ENCODE data around the gene RFC2.

Gene RFC2

DNA sequence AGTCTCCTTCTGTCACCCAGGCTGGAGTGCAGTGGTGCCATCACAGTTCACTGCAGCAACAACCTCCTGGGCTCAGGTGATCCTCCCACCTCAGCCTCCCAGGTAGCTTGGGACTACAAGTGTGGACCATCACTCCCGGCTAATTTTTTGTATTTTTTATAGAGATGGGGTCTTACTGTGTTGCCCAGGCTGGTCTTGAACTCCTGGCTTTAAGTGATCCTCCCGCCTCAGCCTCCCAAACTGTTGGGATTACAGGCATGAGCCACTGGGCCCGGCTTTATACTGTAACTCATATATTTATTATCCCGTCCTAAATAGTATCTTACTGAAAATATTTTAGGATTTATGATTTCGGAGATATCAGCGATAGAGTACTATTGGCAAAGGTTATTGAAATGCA is 69.2 kb downstream of the RFC2 start:
- no peak for DNase-seq

DNA sequence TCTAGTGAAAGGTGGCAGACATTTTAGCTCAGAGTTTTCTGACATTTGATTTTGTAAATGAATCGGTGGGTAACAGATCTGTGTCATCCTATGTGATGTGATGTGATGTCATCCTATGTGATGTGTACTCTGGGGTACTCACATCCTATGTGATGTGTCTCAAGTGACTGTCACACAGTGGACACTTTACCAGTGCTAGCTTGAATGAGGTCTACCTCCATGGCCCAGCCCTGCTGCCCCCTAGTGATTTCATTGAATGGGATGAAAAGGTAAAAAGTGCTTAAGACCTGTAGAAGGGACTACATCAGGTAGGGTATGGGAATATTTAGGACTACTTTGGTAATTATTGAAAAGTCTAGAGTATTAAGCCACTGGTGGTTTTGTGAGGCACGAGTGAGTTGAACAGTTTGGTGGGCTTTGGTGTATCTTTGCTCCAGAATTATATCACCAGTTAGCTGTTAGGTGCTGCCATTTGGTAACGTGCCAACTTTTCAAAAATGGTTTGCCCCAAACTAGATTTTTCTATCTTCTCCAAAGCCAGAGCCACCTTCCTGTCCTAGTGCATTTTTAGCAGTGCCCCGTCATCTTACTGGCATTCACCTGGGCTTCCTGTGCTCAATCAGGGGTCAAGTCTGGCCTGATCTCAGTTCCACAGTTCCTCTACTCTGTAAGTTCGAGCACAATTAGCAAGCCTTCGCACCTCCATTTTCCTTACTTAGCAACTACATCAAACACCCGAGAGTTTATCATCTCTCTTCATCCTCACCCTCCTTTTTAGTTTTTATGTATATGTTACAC is 70.3 kb downstream of the RFC2 start:
- no peak for DNase-seq

DNA sequence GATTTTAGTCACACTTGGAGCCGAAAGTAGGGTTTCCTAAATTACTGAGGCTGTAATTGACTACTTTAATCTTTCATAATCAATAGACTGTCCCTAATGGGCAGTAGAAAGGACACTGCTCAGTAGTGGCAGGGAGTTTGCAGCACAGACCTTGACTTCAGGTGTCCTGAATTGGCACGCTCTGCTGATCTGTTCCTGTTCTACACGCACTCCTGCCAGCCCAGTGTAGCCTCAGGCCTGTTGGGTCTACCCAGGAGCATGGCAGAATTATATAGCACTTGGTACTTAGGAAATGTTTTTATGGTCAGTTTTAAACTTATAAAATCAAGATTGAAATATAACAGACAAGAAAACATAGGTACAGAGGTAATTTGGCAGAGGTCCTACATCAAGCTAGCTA is 71.1 kb downstream of the RFC2 start:
- no peak for DNase-seq

DNA sequence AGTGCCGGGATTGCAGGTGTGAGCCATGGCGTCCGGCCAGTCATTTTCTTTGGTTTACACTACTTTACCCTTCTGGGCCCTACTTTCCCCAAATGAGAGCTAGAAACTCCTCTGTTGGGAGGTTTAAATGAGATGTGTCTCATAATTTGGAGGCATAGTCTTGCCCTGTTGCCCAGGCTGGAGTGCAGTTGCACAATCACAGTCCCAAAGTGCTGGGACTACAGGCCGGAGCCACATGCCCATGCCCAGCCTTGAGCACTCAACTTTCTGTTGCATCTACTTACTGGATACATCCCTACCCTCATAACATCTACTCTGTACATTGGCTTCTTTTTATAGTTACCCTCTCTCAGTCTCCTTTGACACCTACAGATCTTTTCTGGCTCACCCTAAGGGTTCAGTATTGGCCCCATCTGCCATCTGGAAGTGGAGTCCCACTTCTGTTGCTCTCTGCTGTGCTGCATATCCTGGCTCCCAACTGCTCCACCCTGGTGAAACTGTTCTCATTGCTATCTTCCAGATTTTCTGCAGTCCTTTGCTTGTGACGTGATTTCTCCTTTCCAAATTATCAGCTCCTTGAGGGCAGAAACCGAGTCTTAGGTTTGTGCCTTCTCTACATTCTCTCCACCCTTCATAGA is 71.6 kb downstream of the RFC2 start:
- no peak for DNase-seq

DNA sequence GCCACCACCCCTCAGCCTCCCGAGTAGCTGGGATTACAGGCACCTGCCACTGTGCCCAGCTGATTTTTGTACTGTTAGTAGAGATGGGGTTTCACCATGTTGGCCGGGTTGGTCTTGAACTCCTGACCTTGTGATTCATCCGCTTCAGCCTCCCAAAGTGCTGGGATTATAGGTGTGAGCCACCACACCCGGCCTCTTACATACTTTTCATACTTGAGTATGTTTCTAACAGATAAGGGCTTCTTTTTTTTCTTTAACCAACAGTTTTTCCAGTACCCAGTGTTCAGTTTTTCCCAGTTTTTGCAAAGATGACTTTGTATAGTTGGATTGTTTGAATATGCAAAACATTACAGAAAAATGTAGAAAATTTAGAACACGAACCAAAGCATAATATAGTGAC is 72.4 kb downstream of the RFC2 start:
- no peak for DNase-seq
